T-helper 2 cell treated with Interferon-gamma antibody and Interleukin-4, amounts not matched to agents 5 μg/mL and 100 μg/mL, for 36 hours (primary cell): ENCODE data around the gene FAAP20.

Experiments
- DNase-seq: peaks from one replicate; pipeline ENCODE4 v3.0.0; 2021; ENCODE audit warnings: low spot score
- H3K27ac Mint-ChIP-seq: one replicate; pipeline ENCODE4 v1.8.0; 2021; ENCODE audit warnings: mild to moderate bottlenecking, mixed read lengths
- H3K27me3 Mint-ChIP-seq: one replicate; pipeline ENCODE4 v1.8.0; 2021; ENCODE audit warnings: low read depth, mixed read lengths
- H3K36me3 Mint-ChIP-seq: one replicate; pipeline ENCODE4 v1.8.0; 2021; ENCODE audit warnings: low read depth, mixed read lengths
- H3K4me1 Mint-ChIP-seq: one replicate; pipeline ENCODE4 v1.8.0; 2021; ENCODE audit warnings: low read depth, mixed read lengths
- H3K4me3 Mint-ChIP-seq: one replicate; pipeline ENCODE4 v1.8.0; 2022; ENCODE audit warnings: mild to moderate bottlenecking, moderate library complexity, mixed read lengths
- H3K9me3 Mint-ChIP-seq: one replicate; pipeline ENCODE4 v1.8.0; 2021; ENCODE audit warnings: mixed read lengths

Gene FAAP20

GRCh38 chr1:2186901-2187300 is 7.7 kb downstream of the FAAP20 start:
- no peaks in the 10 kb centered on the region for H3K9me3 Mint-ChIP-seq
- no peaks in the 10 kb centered on the region for H3K27me3 Mint-ChIP-seq
- peaks cover 1% of the 10 kb centered on the region for H3K36me3 Mint-ChIP-seq
- H3K4me1 Mint-ChIP-seq: peaks cover 2% of the 10 kb centered on the region
- H3K4me3 Mint-ChIP-seq: no peak overlapping the region
- no peak overlapping the region for H3K27ac Mint-ChIP-seq
- DNase-seq: no peak

DNA sequence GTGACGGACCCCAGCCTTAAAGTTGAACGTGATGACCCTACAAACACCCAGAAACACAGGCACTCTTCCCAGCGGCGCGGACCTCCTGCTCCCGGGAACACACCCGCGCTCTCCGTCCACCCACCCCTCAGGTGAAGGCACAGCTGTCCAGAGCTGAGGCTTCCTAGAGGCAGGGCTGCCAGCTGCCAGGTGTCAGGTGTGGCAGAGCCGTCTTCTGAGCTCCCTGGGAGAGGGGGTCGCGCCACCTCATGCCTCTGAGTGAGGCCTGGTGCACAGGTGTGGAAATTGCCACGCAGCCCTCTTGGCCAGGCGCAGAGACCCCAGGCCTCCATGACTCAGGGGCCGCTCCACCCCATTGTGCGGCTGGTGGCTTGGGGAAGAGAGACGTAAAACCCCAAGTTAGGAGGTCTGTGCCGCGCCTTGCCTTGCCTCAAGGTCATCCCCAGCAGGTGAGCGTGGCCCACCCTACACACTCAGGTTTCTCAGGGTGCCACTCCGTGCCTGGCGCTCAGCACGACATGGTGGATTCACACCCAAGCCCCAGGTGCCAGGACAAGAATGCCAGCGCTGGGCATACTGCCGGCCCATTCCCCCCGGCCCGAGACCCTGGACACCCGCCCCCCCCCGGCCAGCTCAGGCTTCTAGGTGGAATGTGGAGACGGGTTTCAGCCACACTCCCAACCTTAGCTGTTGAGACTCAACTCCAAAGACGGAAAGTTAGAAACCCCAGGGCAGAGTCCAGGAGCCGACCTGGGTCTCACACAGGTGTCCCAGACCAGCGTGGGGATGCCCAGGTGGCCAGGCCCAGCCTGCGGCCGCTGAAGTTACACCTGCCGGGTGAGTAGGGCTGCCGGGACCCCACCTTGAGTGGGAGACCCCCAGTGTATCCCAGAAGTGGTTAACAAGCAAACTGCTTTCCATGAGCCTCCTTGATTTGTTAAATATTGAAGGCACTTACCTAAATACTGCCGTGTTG is 8.4 kb downstream of the FAAP20 start:
- Mint-ChIP-seq H3K27ac (no peak overlapping the region), H3K4me1 (peaks cover 2% of the 10 kb centered on the region), H3K4me3 (no peak overlapping the region), H3K9me3 (no peaks in the 10 kb centered on the region), H3K36me3 (peaks cover 1% of the 10 kb centered on the region), H3K27me3 (no peaks in the 10 kb centered on the region)
- no peak for DNase-seq

DNA sequence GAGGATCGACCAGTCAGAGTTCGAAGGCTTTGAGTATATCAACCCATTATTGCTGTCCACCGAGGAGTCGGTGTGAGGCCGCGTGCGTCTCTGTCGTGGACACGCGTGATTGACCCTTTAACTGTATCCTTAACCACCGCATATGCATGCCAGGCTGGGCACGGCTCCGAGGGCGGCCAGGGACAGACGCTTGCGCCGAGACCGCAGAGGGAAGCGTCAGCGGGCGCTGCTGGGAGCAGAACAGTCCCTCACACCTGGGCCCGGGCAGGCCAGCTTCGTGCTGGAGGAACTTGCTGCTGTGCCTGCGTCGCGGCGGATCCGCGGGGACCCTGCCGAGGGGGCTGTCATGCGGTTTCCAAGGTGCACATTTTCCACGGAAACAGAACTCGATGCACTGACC is 9.6 kb downstream of the FAAP20 start:
- Mint-ChIP-seq H3K4me1 (peaks cover 2% of the 10 kb centered on the region), H3K27me3 (no peaks in the 10 kb centered on the region), H3K4me3 (no peak overlapping the region), H3K9me3 (no peaks in the 10 kb centered on the region), H3K36me3 (peaks cover 1% of the 10 kb centered on the region), H3K27ac (no peak overlapping the region)
- DNase-seq: no peak

DNA sequence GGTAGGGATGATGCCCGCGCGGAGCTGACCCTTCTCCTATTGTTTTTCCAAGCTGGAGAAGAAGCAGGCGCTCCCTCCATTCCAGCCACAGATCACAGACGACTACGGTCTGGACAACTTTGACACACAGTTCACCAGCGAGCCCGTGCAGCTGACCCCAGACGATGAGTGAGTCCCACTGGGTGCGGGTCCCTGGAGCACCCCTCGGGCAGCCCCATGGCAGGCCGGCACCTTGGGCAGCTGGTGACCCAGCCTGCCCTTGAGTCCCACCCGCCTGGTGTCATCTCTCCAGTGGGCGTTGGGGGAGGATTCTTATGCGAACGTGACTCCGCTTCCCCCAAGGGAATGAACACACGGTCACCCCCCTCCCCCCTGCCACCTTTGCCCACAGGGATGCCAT is 10.0 kb downstream of the FAAP20 start:
- DNase-seq: no peak
- H3K4me1 Mint-ChIP-seq: peaks cover 2% of the 10 kb centered on the region

GRCh38 chr1:2183937-2184334 is 10.6 kb downstream of the FAAP20 start:
- Mint-ChIP-seq H3K27ac (no peak overlapping the region), H3K27me3 (no peaks in the 10 kb centered on the region), H3K4me3 (no peak overlapping the region), H3K9me3 (no peaks in the 10 kb centered on the region), H3K4me1 (no peaks in the 10 kb centered on the region), H3K36me3 (peaks cover 1% of the 10 kb centered on the region)
- no peak for DNase-seq

More for the DNA sequence above, 10.0 kb downstream of the FAAP20 start:
- Mint-ChIP-seq H3K9me3 (no peaks in the 10 kb centered on the region), H3K36me3 (peaks cover 1% of the 10 kb centered on the region), H3K4me3 (no peak overlapping the region), H3K27me3 (no peaks in the 10 kb centered on the region), H3K27ac (no peak overlapping the region)

GRCh38 chr1:2182376-2182775 is 12.2 kb downstream of the FAAP20 start:
- DNase-seq: no peak
- no peaks in the 10 kb centered on the region for H3K9me3 Mint-ChIP-seq
- no peak overlapping the region for H3K27ac Mint-ChIP-seq
- H3K4me1 Mint-ChIP-seq: no peaks in the 10 kb centered on the region
- no peaks in the 10 kb centered on the region for H3K27me3 Mint-ChIP-seq
- H3K4me3 Mint-ChIP-seq: no peak overlapping the region
- peaks cover 1% of the 10 kb centered on the region for H3K36me3 Mint-ChIP-seq

DNA sequence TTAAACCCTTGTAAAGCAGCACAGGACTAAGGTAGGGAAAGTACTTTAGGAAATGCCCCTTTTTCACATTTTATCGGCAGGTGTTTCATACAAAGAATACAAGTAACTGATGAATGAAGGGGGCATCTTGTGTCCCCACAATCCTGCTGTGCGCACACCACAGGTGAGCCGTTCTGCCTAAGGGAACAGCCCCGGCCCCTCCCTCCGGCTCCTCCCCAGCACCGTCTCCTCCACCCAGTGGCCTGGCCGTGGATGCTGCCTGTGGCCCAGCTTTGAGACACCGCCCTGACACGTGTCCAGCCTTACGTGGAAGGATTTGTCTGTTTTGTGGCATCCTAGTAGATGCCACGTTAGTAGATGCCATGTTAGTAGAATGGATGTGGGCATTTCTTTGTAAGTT is 12.8 kb downstream of the FAAP20 start:
- no peak for DNase-seq
- H3K9me3 Mint-ChIP-seq: no peaks in the 10 kb centered on the region
- no peak overlapping the region for H3K4me3 Mint-ChIP-seq
- no peaks in the 10 kb centered on the region for H3K4me1 Mint-ChIP-seq
- no peak overlapping the region for H3K27ac Mint-ChIP-seq
- no peaks in the 10 kb centered on the region for H3K27me3 Mint-ChIP-seq
- peaks cover 1% of the 10 kb centered on the region for H3K36me3 Mint-ChIP-seq

DNA sequence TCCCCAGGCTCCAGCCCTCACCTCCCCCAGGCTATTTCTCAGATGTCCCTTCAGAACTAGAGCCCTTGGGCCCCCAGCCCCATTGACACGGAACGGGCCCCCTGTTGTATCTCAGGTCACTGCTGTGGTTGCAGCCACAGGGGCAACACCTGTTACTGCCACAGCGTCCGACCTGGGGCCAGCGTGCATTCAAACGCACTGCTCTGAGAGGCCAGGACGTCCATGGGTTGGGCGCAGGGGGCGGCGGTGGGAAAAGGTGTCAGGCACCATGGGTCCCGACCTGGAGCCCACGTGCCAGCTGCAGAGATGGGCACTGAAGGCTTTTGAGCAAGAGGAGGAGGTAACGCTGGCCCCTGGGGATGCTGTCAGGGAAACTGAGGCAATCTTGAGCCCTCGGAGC is 13.3 kb downstream of the FAAP20 start:
- Mint-ChIP-seq H3K9me3 (no peaks in the 10 kb centered on the region), H3K27ac (no peak overlapping the region), H3K36me3 (no peaks in the 10 kb centered on the region), H3K4me1 (no peaks in the 10 kb centered on the region), H3K27me3 (no peaks in the 10 kb centered on the region), H3K4me3 (no peak overlapping the region)
- DNase-seq: no peak

- no peaks in the 10 kb centered on the region for H3K4me1 Mint-ChIP-seq
- no peaks in the 10 kb centered on the region for H3K36me3 Mint-ChIP-seq
- H3K9me3 Mint-ChIP-seq: no peaks in the 10 kb centered on the region
- DNase-seq: no peak
- no peaks in the 10 kb centered on the region for H3K27me3 Mint-ChIP-seq
- no peak overlapping the region for H3K4me3 Mint-ChIP-seq
- H3K27ac Mint-ChIP-seq: no peak overlapping the region
Measured at GRCh38 chr1:2180297-2181245, 14.0 kb downstream of the FAAP20 start.

GRCh38 chr1:2179283-2180013 is 15.1 kb downstream of the FAAP20 start:
- no peak for DNase-seq
- Mint-ChIP-seq H3K4me1 (no peaks in the 10 kb centered on the region), H3K4me3 (no peak overlapping the region), H3K27me3 (no peaks in the 10 kb centered on the region), H3K27ac (no peak overlapping the region), H3K36me3 (no peaks in the 10 kb centered on the region), H3K9me3 (no peaks in the 10 kb centered on the region)

DNA sequence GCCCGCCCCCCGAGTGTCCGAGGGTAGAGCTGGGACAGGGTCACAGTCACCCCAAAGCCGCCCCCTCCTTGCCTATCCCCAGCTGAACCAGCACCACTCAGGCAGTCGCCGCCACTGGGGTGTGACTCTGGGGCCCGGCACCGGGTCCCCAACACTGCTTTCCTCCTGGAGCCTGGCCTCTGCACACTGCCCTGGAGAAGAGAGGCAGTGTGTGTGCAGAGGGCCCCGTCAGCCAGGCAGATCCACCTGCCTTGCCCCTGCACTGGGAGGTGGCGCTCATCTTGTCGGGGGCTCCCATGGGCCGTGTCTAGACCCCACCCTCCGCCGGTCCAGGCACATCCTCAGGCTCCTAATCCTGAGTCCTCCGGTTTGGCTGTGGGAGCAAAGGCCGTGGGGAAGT is 15.7 kb downstream of the FAAP20 start:
- Mint-ChIP-seq H3K27me3 (no peaks in the 10 kb centered on the region), H3K4me1 (no peaks in the 10 kb centered on the region)

GRCh38 chr1:2177946-2178538 is 16.5 kb downstream of the FAAP20 start:
- H3K36me3 Mint-ChIP-seq: no peaks in the 10 kb centered on the region

More for the DNA sequence above, 15.7 kb downstream of the FAAP20 start:
- H3K36me3 Mint-ChIP-seq: no peaks in the 10 kb centered on the region
- no peak overlapping the region for H3K27ac Mint-ChIP-seq
- no peak for DNase-seq
- no peak overlapping the region for H3K4me3 Mint-ChIP-seq
- H3K9me3 Mint-ChIP-seq: no peaks in the 10 kb centered on the region

DNA sequence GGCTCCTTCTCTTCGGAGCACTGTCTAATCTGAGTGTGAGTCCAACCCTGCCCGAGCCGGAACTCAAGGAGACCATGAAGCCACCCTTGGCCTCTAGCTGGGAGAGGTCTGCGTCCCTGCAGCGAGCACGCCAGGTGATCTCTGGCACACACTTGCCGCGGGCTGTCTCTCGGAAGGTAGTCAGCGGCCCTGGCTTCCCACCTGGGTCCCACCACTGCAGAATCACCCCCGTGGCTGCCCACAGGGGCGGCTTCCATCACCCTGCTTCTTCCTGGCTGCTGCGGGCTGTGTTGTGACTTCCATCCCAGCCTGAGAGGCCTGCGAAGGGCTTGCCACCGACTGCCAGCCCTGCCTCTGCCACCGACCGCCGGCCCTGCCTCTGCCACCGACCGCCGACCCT is 17.0 kb downstream of the FAAP20 start:
- Mint-ChIP-seq H3K27me3 (no peaks in the 10 kb centered on the region), H3K36me3 (no peaks in the 10 kb centered on the region), H3K4me3 (no peak overlapping the region), H3K27ac (no peak overlapping the region), H3K9me3 (no peaks in the 10 kb centered on the region), H3K4me1 (no peaks in the 10 kb centered on the region)
- no peak for DNase-seq

More at GRCh38 chr1:2177946-2178538, 16.5 kb downstream of the FAAP20 start:
- no peaks in the 10 kb centered on the region for H3K4me1 Mint-ChIP-seq
- DNase-seq: no peak
- no peak overlapping the region for H3K27ac Mint-ChIP-seq
- no peaks in the 10 kb centered on the region for H3K27me3 Mint-ChIP-seq
- no peak overlapping the region for H3K4me3 Mint-ChIP-seq
- no peaks in the 10 kb centered on the region for H3K9me3 Mint-ChIP-seq
